HepG2 (cell line): ENCODE measurements around the gene MRPS2. TPM values are rescaled to one million over a fixed set of nuclear protein-coding genes. Genes with fewer than 3 reads are reported as not detected.

Source experiments
- CCAR2 ChIP-seq: fragments of 200-400 bp; formaldehyde crosslinking; optimal IDR thresholded peaks from 2 replicates; pipeline ENCODE3; 2018; ENCODE audit warnings: low read depth, mild to moderate bottlenecking, low read length, moderate library complexity
- CHD4 ChIP-seq: fragments of 200-600 bp; sonication (generic); IDR thresholded peaks from 2 replicates; pipeline ENCODE4 v1.7.0; 2017; ENCODE audit warnings: mild to moderate bottlenecking, low read length, borderline replicate concordance
- CSRNP2 ChIP-seq: sonication (generic); formaldehyde crosslinking; conservative IDR thresholded peaks from 2 replicates; pipeline ENCODE4 v1.8.0; 2022; ENCODE audit warnings: low read depth, missing genetic modification reagents
- EEA1 ChIP-seq: sonication (generic); formaldehyde crosslinking; IDR thresholded peaks from 2 replicates; pipeline ENCODE4 v1.5.1; 2020; ENCODE audit warnings: mild to moderate bottlenecking, missing genetic modification reagents, borderline replicate concordance
- ELF1 ChIP-seq: sonication (generic); formaldehyde crosslinking; IDR thresholded peaks from 2 replicates; pipeline ENCODE4 v1.4.0; 2020; ENCODE audit warnings: missing genetic modification reagents
- GZF1 ChIP-seq: sonication (generic); formaldehyde crosslinking; IDR thresholded peaks from 2 replicates; pipeline ENCODE4 v1.5.1; 2020; ENCODE audit warnings: mild to moderate bottlenecking, missing genetic modification reagents
- KDM4B ChIP-seq: sonication (generic); formaldehyde crosslinking; IDR thresholded peaks from 2 replicates; pipeline ENCODE4 v1.4.0; 2020; ENCODE audit warnings: missing genetic modification reagents
- NCOA2 ChIP-seq: sonication (generic); formaldehyde crosslinking; IDR thresholded peaks from 2 replicates; pipeline ENCODE4 v1.8.0; 2022; ENCODE audit warnings: inconsistent platforms
- PRDM15 ChIP-seq: sonication (generic); formaldehyde crosslinking; IDR thresholded peaks from 2 replicates; pipeline ENCODE4 v1.4.0; 2020; ENCODE audit warnings: missing genetic modification reagents
- RBFOX2 ChIP-seq: fragments of 200-400 bp; formaldehyde crosslinking; IDR thresholded peaks from 2 replicates; pipeline ENCODE4 v1.6.1; 2017; ENCODE audit warnings: low read depth, mild to moderate bottlenecking, low read length
- SIX1 ChIP-seq: sonication (generic); formaldehyde crosslinking; IDR thresholded peaks from 2 replicates; pipeline ENCODE4 v1.4.0; 2020; ENCODE audit warnings: missing genetic modification reagents, borderline replicate concordance
- YEATS2 ChIP-seq: sonication (generic); formaldehyde crosslinking; IDR thresholded peaks from 2 replicates; pipeline ENCODE4 v1.4.0; 2020; ENCODE audit warnings: missing genetic modification reagents, borderline replicate concordance
- ZBTB8A ChIP-seq: sonication (generic); formaldehyde crosslinking; IDR thresholded peaks from 2 replicates; pipeline ENCODE4 v1.4.0; 2020; ENCODE audit warnings: mild to moderate bottlenecking, low read depth, missing genetic modification reagents, borderline replicate concordance
- ZNF556 ChIP-seq: sonication (generic); formaldehyde crosslinking; IDR thresholded peaks from 2 replicates; pipeline ENCODE4 v1.4.0; 2020; ENCODE audit warnings: mild to moderate bottlenecking, missing genetic modification reagents, borderline replicate concordance
- ZNF597 ChIP-seq: sonication (generic); formaldehyde crosslinking; IDR thresholded peaks from 2 replicates; pipeline ENCODE4 v1.5.0; 2020; ENCODE audit warnings: missing genetic modification reagents
- ZNF674 ChIP-seq: sonication (generic); formaldehyde crosslinking; IDR thresholded peaks from 2 replicates; pipeline ENCODE4 v1.5.0; 2020; ENCODE audit warnings: low read depth, mild to moderate bottlenecking, missing genetic modification reagents
- polyA plus RNA-seq, 8 experiments: library from polyadenylated mRNA; depleted of rRNA in 3 of 8; stranded (reverse) in 7 of 8; unstranded in 1 of 8; fragments of >200 nt; fragmentation: Illumina TruSeq in 4 of 8; extraction: Trizol in 4 of 8; gene quantifications; 2 replicates each; pipeline versions ENCODE4 v1.2.1 to v1.2.3, GENCODE V29; 2011 to 2016; ENCODE audit warnings: low read depth in 4 of 8, missing spikeins in 1 of 8, mixed read lengths in 1 of 8; ENCODE audit not compliant: insufficient read depth in 1 of 8
- total RNA-seq, 5 experiments: library from RNA; depleted of rRNA; stranded (reverse); fragments of >200 nt; fragmentation: Illumina TruSeq; extraction: Trizol; gene quantifications; 2 replicates each; pipeline ENCODE4 v1.2.3, GENCODE V29; 2016; ENCODE audit warnings: low read depth in 1 of 5
- TF ChIP-seq, protein P1 (sequence below): sonication (generic); formaldehyde crosslinking; IDR thresholded peaks from 2 replicates; pipeline ENCODE4 v1.5.1; 2020; ENCODE audit warnings: missing genetic modification reagents, mild to moderate bottlenecking, borderline replicate concordance
- TF ChIP-seq, protein P2 (sequence below): sonication (generic); formaldehyde crosslinking; conservative IDR thresholded peaks from 2 replicates; pipeline ENCODE4 v1.4.0; 2020; ENCODE audit warnings: missing genetic modification reagents

MRPS2 gene
- total and polyA plus RNA-seq, 2 of the 13 experiments (the other 11 are each of a cell fraction or from before 2014, with no cell fraction given): 44.4 to 86.7 TPM

DNA sequence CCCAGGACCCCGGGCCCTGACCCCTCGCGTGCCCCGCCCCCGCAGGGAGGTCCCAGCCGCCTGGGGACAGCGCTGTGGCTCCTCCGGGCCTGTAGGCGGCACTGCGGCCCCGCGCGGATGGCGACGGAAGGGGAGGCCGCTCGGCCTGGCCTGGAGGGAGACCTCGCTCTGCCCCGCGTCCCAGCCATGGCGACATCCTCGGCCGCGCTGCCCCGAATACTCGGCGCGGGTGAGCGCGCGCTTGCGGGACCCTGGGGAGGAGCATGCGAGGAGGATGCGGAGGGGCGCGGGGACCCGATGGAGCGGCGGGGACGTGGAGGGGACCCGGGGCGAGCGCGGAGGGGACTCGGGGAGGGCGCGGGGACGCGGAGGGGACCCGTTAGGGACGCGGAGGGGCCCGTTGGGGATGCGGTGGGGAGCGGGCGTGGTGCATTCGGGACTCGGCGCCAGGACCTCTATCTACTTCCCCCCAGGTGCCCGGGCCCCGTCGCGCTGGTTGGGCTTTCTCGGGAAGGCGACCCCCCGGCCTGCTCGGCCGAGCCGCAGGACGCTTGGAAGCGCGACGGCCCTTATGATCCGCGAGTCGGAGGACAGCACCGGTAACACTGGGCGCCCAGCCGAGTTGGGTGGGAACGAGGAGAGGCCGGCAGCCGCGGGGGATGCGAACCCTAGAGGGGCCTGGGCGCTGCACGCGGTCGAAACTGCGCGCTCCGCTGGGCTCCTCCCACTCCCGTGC is at the start of gene MRPS2 (continued):
- TF ChIP-seq, protein P1, sequence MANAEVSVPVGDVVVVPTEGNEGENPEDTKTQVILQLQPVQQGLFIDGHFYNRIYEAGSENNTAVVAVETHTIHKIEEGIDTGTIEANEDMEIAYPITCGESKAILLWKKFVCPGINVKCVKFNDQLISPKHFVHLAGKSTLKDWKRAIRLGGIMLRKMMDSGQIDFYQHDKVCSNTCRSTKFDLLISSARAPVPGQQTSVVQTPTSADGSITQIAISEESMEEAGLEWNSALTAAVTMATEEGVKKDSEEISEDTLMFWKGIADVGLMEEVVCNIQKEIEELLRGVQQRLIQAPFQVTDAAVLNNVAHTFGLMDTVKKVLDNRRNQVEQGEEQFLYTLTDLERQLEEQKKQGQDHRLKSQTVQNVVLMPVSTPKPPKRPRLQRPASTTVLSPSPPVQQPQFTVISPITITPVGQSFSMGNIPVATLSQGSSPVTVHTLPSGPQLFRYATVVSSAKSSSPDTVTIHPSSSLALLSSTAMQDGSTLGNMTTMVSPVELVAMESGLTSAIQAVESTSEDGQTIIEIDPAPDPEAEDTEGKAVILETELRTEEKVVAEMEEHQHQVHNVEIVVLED (CRISPR knock-in tag): peak; percentile 61; the same call in 1 of the 2 replicates
- peak; percentile 89 for TF ChIP-seq YEATS2 (CRISPR knock-in tag)
- TF ChIP-seq NCOA2 (CRISPR knock-in tag): no peak; the same call in 1 of the 2 replicates
- no peak for TF ChIP-seq GZF1
- no peak for TF ChIP-seq CCAR2
- TF ChIP-seq, protein P2, sequence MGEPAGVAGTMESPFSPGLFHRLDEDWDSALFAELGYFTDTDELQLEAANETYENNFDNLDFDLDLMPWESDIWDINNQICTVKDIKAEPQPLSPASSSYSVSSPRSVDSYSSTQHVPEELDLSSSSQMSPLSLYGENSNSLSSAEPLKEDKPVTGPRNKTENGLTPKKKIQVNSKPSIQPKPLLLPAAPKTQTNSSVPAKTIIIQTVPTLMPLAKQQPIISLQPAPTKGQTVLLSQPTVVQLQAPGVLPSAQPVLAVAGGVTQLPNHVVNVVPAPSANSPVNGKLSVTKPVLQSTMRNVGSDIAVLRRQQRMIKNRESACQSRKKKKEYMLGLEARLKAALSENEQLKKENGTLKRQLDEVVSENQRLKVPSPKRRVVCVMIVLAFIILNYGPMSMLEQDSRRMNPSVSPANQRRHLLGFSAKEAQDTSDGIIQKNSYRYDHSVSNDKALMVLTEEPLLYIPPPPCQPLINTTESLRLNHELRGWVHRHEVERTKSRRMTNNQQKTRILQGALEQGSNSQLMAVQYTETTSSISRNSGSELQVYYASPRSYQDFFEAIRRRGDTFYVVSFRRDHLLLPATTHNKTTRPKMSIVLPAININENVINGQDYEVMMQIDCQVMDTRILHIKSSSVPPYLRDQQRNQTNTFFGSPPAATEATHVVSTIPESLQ (CRISPR knock-in tag): no peak; the same call in 1 of the 2 replicates
- TF ChIP-seq ELF1 (CRISPR knock-in tag): no peak
- TF ChIP-seq PRDM15 (CRISPR knock-in tag): 0 out of 2 replicates have a peak, but pooled peaks have one; percentile 18
- no peak for TF ChIP-seq ZNF597 (CRISPR knock-in tag)
- 0 out of 2 replicates have a peak, but pooled peaks have one; percentile 27 for TF ChIP-seq ZBTB8A
- TF ChIP-seq ZNF674 (CRISPR knock-in tag): peak; percentile 60; the same call in 1 of the 2 replicates
- no peak; the same call in 1 of the 2 replicates for TF ChIP-seq KDM4B (CRISPR knock-in tag)
- no peak for TF ChIP-seq CHD4
- TF ChIP-seq CSRNP2 (CRISPR knock-in tag): no peak
- no peak for TF ChIP-seq SIX1 (CRISPR knock-in tag)
- TF ChIP-seq RBFOX2: peak; percentile 94
- TF ChIP-seq ZNF556 (CRISPR knock-in tag): peak; percentile 84
- peak; percentile 71; the same call in 1 of the 2 replicates for TF ChIP-seq EEA1 (CRISPR knock-in tag)
